ENCODE measurements around the gene IDE.

DNA sequence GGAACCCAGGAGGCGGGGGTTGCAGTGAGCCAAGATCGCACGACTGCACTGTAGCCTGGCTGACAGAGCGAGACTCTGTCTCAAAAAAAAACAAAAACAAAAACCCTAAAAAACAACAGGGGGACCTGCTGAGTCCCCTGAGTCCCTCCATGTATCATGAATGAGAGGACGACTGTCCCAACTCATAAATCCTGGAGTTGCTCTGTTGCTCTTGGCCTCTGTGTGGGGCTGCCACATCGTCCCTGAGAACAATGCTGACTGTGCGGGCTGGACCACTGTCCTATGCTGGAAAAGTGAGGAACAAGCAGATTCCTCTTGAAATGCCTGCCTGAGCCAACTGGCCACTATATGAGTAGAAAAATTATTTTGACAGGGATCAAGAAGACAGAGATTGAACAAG is 122.5 kb downstream of the IDE start:
- TF ChIP-seq, protein P1, sequence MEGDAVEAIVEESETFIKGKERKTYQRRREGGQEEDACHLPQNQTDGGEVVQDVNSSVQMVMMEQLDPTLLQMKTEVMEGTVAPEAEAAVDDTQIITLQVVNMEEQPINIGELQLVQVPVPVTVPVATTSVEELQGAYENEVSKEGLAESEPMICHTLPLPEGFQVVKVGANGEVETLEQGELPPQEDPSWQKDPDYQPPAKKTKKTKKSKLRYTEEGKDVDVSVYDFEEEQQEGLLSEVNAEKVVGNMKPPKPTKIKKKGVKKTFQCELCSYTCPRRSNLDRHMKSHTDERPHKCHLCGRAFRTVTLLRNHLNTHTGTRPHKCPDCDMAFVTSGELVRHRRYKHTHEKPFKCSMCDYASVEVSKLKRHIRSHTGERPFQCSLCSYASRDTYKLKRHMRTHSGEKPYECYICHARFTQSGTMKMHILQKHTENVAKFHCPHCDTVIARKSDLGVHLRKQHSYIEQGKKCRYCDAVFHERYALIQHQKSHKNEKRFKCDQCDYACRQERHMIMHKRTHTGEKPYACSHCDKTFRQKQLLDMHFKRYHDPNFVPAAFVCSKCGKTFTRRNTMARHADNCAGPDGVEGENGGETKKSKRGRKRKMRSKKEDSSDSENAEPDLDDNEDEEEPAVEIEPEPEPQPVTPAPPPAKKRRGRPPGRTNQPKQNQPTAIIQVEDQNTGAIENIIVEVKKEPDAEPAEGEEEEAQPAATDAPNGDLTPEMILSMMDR (IDR thresholded peaks at IDR 0.05), result no peak
- TF ChIP-seq EP300 (IDR thresholded peaks at IDR 0.05), result no peak

Data from tibial nerve (tissue), 4 donors.